ENCODE data around the gene TNFRSF11A.

- TF ChIP-seq TAF1 (IDR thresholded peaks at IDR 0.05; ENCODE audit: borderline replicate concordance, low read depth, low read length) (no peak), POLR2AphosphoS5 (IDR thresholded peaks at IDR 0.05; ENCODE audit: low read depth, low read length) (no peak)
Measured at GRCh38 chr18:62329691-62330454, 4.8 kb downstream of the TNFRSF11A start.

Measured in GM12892 (cell line).